Endothelial cell (in vitro differentiated cells): ENCODE measurements around the gene CWC25. TPM values are rescaled to one million over a fixed set of nuclear protein-coding genes. Genes with fewer than 3 reads are reported as not detected.

ENCODE experiments used
- DNase-seq: peaks from one replicate; pipeline ENCODE4 v3.0.0; 2021; ENCODE audit warnings: low spot score
- H3K27ac Mint-ChIP-seq: one replicate; pipeline ENCODE4 v1.8.0; 2021; ENCODE audit warnings: mixed read lengths, inconsistent platforms; ENCODE audit not compliant: unreplicated experiment
- H3K27me3 Mint-ChIP-seq: one replicate; pipeline ENCODE4 v1.8.0; 2021; ENCODE audit warnings: mild to moderate bottlenecking, moderate library complexity, mixed read lengths, inconsistent platforms; ENCODE audit not compliant: unreplicated experiment
- H3K36me3 Mint-ChIP-seq: one replicate; pipeline ENCODE4 v1.8.0; 2021; ENCODE audit warnings: mild to moderate bottlenecking, low read depth, mixed read lengths, inconsistent platforms; ENCODE audit not compliant: unreplicated experiment
- H3K4me1 Mint-ChIP-seq: one replicate; pipeline ENCODE4 v1.8.0; 2021; ENCODE audit warnings: mild to moderate bottlenecking, mixed read lengths, inconsistent platforms; ENCODE audit not compliant: unreplicated experiment
- H3K4me3 Mint-ChIP-seq: one replicate; pipeline ENCODE4 v1.8.0; 2021; ENCODE audit warnings: mild to moderate bottlenecking, mixed read lengths, inconsistent platforms; ENCODE audit not compliant: unreplicated experiment
- H3K9me3 Mint-ChIP-seq: one replicate; pipeline ENCODE4 v1.8.0; 2021; ENCODE audit warnings: mixed read lengths, inconsistent platforms; ENCODE audit not compliant: unreplicated experiment
- CTCF ChIP-seq: fragments of 200-600 bp; sonication (generic); IDR thresholded peaks from one replicate; pipeline ENCODE4 v1.5.0; 2021; ENCODE audit warnings: antibody characterized with exemption; ENCODE audit not compliant: unreplicated experiment
- total RNA-seq: library from RNA; stranded (reverse); fragmentation: NEBNext Ultra II Directional; extraction: Animal tissue kit (Norgen Biotek cat#: 25700); gene quantifications from one replicate; pipeline ENCODE4 v1.2.1, GENCODE V29; 2021; ENCODE audit not compliant: unreplicated experiment

Gene CWC25
- total RNA-seq, 1 donor from 2014 or later, result 18.1 TPM

GRCh38 chr17:38766341-38766740 lies 58.8 kb downstream of the CWC25 start:
- Mint-ChIP-seq H3K27ac (no peak overlapping the region), H3K4me1 (peaks cover 7% of the 10 kb centered on the region), H3K36me3 (peaks cover 50% of the 10 kb centered on the region), H3K9me3 (no peaks in the 10 kb centered on the region), H3K4me3 (no peak overlapping the region), H3K27me3 (peaks cover 2% of the 10 kb centered on the region)
- DNase-seq, result no peak
- no peak for TF ChIP-seq CTCF

- no peaks in the 10 kb centered on the region for H3K9me3 Mint-ChIP-seq
- no peak overlapping the region for H3K4me3 Mint-ChIP-seq
- no peak for DNase-seq
- peaks cover 38% of the 10 kb centered on the region for H3K36me3 Mint-ChIP-seq
- H3K4me1 Mint-ChIP-seq, result peaks cover 5% of the 10 kb centered on the region
- peaks cover 2% of the 10 kb centered on the region for H3K27me3 Mint-ChIP-seq
- no peak overlapping the region for H3K27ac Mint-ChIP-seq
- no peak for TF ChIP-seq CTCF
Measured at GRCh38 chr17:38762231-38762630, 62.9 kb downstream of the CWC25 start.

GRCh38 chr17:38761612-38762011 lies 63.5 kb downstream of the CWC25 start:
- Mint-ChIP-seq H3K9me3 (no peaks in the 10 kb centered on the region), H3K27me3 (peaks cover 2% of the 10 kb centered on the region), H3K4me1 (peaks cover 5% of the 10 kb centered on the region), H3K27ac (no peak overlapping the region), H3K36me3 (peaks cover 33% of the 10 kb centered on the region), H3K4me3 (peak overlapping the region; percentile 44)
- peak; percentile 63 for DNase-seq
- peak; percentile 38 for TF ChIP-seq CTCF

GRCh38 chr17:38753071-38753506 lies 72.0 kb downstream of the CWC25 start:
- Mint-ChIP-seq H3K27ac (peak overlapping the region; percentile 96), H3K36me3 (peaks cover 20% of the 10 kb centered on the region), H3K9me3 (no peaks in the 10 kb centered on the region), H3K4me1 (peaks cover 35% of the 10 kb centered on the region), H3K4me3 (peak overlapping the region; percentile 98), H3K27me3 (peaks cover 12% of the 10 kb centered on the region)
- TF ChIP-seq CTCF, result no peak
- DNase-seq, result no peak

- DNase-seq, result peak; percentile 89
- peak within 1 kb of the TSS; percentile 96 for H3K27ac Mint-ChIP-seq
- TF ChIP-seq CTCF, result no peak
- H3K27me3 Mint-ChIP-seq, result peaks cover 12% of the 10 kb centered on the region
- peaks cover 35% of the 10 kb centered on the region for H3K4me1 Mint-ChIP-seq
- no peaks in the 10 kb centered on the region for H3K9me3 Mint-ChIP-seq
- H3K4me3 Mint-ChIP-seq, result peak within 1 kb of the TSS; percentile 98
- peaks cover 20% of the 10 kb centered on the region for H3K36me3 Mint-ChIP-seq
Measured at GRCh38 chr17:38752308-38753070, 72.6 kb downstream of the CWC25 start, which contains the start of gene PSMB3. TSS of gene PSMB3 (plus strand) at chr17:38752741. CDS start at chr17:38752827, 86 bp downstream.
